ENCODE data around the gene ADAM10.

ADAM10 gene

GRCh38 chr15:58716027-58716426 lies 33.5 kb downstream of the ADAM10 start:
- no peak for DNase-seq (ENCODE audit: low read depth)

DNA sequence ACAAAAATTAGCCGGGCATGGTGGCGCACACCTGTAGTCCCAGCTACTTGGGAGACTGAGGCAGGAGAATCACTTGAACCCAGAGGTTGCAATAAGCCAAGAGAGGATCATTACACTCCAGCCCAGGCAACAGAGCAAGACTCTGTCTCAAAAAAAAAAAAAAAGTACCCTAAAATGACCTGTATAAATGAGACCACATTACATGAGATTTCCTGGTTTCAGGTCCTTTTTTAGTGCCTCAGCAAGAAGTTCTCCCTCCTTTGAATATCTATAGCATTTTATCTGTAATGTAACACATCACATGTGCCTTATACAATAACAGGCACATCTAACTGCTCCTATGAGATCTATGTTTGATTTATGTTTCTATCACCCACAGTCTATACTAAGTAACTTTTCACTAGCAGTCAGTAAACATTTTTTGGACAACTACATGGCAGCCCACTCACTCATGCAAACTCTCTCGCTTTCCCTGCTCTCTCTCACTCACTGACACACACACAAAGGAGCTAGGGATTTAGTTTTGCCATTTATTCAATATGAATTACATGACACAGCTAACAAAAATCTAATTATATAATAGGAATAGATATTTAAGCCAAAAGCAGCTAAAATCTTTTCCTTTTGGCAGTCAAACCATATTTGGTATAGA lies 34.1 kb downstream of the ADAM10 start:
- DNase-seq (ENCODE audit: low read depth): no peak

DNA sequence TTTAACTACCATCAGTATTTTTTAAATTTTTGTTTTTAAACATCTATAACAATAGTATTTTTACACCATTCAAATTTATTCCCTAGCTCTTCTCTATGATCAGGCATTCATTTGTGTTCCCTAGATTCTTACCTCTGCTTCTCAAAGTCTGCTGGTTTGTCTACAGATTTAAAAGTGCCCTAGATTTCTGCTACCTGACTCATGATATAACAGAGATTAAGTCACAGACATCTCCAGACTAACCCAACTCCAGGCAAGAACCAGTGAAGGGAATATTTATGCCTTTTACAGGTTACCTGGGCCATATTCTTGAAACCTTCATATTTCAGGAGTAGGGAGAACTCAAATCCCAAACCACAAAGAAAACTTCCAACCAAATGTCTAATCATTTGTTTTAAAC lies 38.8 kb downstream of the ADAM10 start:
- DNase-seq (ENCODE audit: low read depth): peak; percentile 49

GRCh38 chr15:58707397-58707796 lies 42.1 kb downstream of the ADAM10 start:
- no peak for DNase-seq (ENCODE audit: low read depth)

GRCh38 chr15:58705105-58705504 lies 44.4 kb downstream of the ADAM10 start:
- DNase-seq (ENCODE audit: low read depth): no peak

DNA sequence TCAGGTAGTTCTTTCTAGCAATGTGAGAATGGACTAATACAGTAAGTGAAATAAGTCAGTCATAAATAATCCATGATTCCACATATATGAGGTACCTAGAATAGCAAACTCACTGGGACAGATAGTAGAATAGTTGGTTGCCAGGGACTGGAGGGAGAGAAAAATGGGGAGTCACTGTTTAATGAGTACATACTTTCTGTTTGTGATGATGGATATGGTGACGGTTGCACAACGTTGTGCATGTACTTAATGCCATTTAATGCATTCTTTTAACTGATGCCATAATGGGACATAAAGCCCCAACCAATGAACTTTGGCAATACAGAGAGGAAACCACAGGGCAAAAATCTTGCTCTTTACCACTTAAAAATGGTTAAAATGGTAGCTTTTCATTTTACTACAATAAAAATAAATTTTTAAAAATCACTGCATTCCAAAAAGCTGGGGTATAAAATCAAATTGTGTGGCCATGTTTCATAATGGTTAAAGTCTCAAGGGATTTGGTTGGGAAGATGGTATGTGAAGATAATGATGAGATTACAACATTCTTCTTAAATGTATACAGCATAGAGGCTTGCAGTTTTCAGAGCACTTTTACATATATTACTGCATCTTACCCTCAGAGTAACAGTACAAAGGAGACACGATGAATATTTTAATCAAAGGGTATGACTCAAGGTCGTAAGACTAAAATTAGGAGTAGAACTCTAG lies 45.2 kb downstream of the ADAM10 start:
- DNase-seq (ENCODE audit: low read depth): peak; percentile 53

GRCh38 chr15:58703610-58704009 lies 45.9 kb downstream of the ADAM10 start:
- DNase-seq (ENCODE audit: low read depth): no peak

- no peak for DNase-seq (ENCODE audit: low read depth)
Observed at GRCh38 chr15:58702233-58702632, 47.3 kb downstream of the ADAM10 start.

DNA sequence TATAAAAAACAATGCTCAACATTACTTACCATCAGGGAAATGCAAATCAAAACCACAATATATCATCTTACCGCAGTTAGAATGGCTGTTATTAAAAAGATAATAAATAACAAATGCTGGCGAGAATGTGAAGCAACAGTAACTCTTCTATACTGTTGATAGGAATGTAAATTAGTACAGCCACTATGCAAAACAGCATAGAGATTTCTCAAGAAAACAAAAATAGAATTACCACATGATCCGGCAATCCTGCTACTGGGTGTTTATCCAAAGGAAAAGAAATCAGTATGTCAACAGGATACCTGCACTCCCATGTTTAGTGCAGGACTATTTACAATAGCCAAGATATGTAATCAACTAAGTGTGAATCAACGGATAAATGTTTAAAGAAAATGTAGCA lies 48.1 kb downstream of the ADAM10 start:
- DNase-seq (ENCODE audit: low read depth): peak; percentile 28

DNA sequence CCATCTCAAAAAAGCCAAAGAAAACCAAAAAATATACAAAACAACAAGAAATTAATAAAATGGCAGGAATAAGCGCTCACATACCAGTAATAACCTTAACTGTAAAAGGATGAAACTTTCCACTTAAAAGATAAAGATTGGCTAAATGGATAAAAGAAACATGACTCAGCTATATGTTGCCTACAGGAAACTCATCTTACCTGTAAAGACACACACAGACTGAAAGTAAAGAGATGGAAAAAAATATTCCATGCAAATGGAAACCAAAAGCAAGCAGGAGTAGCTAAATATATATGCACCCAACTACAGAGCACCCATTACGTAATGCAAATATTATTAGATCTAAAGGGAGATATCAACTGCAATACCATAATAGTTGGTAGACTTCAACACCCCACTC lies 49.7 kb downstream of the ADAM10 start:
- no peak for DNase-seq (ENCODE audit: low read depth)

GRCh38 chr15:58698887-58699641 lies 50.4 kb downstream of the ADAM10 start:
- peak; percentile 33 for DNase-seq (ENCODE audit: low read depth)

DNA sequence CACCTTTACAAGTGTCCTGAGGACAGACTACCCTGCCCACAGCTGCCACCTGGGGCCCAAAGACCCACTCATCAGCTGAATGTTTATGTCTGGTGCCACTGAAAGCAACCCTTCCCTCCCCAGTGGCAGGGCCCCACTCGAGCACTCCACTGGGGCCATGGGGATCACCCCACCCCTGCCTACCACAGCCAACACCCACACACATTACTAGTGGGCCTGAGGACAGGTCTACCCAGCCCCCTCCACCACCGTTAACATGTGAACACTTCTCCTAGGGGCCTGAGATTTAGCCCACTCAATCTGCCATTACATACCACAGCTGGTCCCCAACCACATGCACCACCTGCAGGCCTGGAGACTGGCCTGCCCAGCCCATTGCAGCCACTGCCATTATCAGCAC lies 52.3 kb downstream of the ADAM10 start:
- no peak for DNase-seq (ENCODE audit: low read depth)

GRCh38 chr15:58696738-58697137 lies 52.8 kb downstream of the ADAM10 start:
- DNase-seq (ENCODE audit: low read depth): no peak

DNA sequence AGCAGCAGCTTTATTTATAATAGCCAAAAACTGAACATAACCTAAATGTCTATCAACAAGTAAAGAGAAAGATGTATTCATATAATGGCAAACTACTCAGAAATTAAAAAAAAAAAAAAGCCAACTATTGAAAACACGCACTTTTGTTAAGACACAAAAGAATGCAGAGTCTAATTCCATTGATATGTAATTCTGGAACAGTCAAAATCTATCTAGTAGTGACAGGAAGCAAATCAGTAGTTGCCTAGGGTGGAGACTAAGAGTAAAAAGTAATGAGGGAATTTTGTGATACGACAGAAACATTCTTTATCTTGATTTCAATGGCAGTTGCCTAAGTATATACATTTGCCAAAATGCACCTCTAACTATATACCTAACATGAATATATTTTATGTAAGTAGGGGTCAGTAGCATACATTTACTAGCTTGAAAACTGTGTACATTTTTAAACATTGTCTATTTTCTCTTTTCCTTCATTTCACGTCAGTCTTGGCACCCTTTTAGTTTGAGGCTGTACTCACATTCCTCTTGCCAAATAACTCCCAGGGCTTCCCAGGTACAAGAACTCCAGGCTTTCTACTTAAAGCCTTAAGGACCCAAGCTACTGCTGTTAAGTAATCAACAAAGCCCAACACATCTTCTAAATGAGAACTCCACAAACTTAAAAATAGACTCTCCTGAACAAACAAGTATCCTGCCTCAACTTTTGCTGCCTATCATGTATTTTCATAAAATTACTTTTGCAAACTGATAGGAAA lies 54.7 kb downstream of the ADAM10 start:
- peak; percentile 15 for DNase-seq (ENCODE audit: low read depth)

GRCh38 chr15:58690703-58691102 lies 58.8 kb downstream of the ADAM10 start:
- DNase-seq (ENCODE audit: low read depth): no peak

- DNase-seq (ENCODE audit: low read depth): no peak
Observed at GRCh38 chr15:58689646-58690045, 59.9 kb downstream of the ADAM10 start.

DNA sequence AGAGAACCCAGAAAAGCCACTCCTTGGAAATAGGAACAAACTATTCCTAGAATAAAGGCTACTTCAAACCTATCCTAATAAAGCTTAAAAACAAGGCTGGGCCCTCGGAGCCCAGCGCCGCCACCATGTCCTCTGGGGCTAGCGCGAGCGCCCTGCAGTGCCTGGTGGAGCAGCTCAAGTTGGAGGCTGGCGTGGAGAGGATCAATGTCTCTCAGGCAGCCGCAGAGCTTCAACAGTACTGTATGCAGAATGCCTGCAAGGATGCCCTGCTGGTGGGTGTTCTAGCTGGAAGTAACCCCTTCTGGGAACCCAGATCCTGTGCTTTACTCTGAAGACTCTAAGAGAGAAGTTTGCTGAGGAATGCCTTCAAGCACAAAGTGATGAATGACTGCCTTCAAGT lies 63.2 kb downstream of the ADAM10 start:
- no peak for DNase-seq (ENCODE audit: low read depth)

DNA sequence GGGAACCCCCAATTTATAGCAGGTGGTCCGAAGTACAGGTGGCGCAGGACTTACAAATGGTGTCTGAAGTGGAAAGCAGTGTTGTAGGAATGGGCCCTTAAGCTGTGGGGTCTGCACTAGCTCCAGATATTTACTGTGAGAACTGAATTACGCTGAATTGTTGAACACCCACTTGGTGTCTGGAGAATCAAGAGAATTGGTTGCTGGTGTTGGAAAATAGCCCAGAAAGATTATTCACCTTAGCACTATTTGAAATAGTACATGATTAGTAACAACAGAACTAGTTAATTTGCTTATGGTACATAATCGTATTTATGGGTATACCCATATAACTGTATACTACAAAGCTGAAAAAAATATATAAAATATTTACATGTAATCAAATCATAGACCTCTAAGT lies 64.8 kb downstream of the ADAM10 start:
- peak; percentile 67 for DNase-seq (ENCODE audit: low read depth)

- peak; percentile 21 for DNase-seq (ENCODE audit: low read depth)
Observed at GRCh38 chr15:58684036-58684710, 65.3 kb downstream of the ADAM10 start.

DNA sequence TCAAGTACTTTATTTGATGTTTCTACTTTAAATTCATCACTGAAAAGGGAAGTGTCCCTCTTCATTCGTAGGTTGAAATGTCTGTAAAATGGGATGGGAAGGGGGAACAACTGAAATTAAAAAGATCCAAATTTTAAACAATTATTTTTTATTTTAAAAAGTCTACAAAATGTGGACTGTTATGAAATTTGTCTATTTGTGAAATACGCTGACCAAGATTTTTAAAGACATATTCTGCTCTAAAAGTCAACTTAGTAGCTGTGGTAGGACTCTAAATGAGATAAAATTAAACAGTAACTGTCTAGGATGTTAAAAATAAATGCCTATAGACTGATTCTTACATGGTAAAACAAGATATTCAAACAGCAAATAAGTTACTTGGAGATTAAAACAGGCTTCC lies 67.3 kb downstream of the ADAM10 start:
- DNase-seq (ENCODE audit: low read depth): no peak

- DNase-seq (ENCODE audit: low read depth): peak; percentile 66
Observed at GRCh38 chr15:58678683-58679082, 70.8 kb downstream of the ADAM10 start.

GRCh38 chr15:58677426-58677825 lies 72.1 kb downstream of the ADAM10 start:
- no peak for DNase-seq (ENCODE audit: low read depth)
